Neuron (in vitro differentiated cells): ENCODE results near the gene TRMT112.

ENCODE experiments used
- H2AFZ ChIP-seq: one replicate; pipeline ENCODE4 v1.6.1; 2013; ENCODE audit warnings: low read depth, mild to moderate bottlenecking, inconsistent platforms, low read length, moderate library complexity
- H3K27me3 ChIP-seq: one replicate; pipeline ENCODE4 v1.6.1; 2013; ENCODE audit warnings: low read length; ENCODE audit not compliant: insufficient read depth
- H3K36me3 ChIP-seq: one replicate; pipeline ENCODE4 v1.6.1; 2013; ENCODE audit warnings: low read length; ENCODE audit not compliant: insufficient read depth
- H3K4me1 ChIP-seq: one replicate; pipeline ENCODE4 v1.6.1; 2013; ENCODE audit warnings: low read length; ENCODE audit not compliant: insufficient read depth
- H3K4me3 ChIP-seq: 2 replicates; pipeline ENCODE4 v1.5.1; 2013; ENCODE audit warnings: mild to moderate bottlenecking, low read length, moderate library complexity
- H3K9me3 ChIP-seq: one replicate; pipeline ENCODE4 v1.6.1; 2013; ENCODE audit warnings: low read length

The TRMT112 gene

DNA sequence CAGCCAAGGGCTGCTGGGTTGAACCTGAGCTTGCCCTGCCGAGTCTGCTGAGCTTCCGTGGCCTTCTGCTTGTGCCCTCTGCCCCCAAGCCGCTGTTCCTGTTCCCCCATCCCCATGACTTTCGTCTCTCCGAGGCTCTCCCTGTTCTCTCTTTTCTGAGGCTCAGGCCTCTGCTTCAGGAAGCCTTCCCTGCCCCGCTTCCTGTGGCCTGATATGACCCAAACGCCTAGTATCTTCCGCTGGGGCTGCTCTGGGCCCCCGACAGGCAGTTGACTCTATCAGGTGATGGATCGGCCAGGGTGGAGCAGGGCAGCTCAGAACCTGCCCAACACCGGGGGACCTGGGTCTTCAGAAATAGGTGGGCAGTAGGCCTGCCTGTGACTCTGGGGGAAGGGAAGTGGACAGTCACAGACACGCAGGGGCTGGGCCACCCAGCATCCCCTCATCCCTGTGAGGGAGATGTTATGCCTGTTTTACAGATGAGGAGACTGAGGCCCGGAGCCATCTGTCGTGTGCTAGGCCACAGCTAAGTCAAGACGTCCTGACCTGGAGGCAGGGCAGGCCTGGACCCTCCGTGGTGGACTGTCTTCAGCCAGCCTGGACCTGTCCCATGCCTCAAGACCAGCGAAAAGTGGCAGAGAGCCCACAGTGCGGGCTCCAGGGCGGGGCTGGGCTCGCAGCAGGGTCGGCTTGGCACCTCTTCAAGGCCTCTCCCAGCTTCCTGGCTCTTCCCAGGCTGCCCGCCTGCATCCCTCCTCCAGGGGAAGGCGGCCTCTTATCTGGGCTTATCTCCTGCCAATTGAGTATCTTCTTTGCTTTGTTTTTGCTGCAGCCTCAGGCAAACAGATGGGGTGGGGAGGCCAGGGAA, 49.1 kb downstream of the TRMT112 start:
- H3K4me3 ChIP-seq = peak overlapping the region; percentile 50
- peaks cover 9% of the 10 kb centered on the region for H3K36me3 ChIP-seq
- H2AFZ ChIP-seq = no peak overlapping the region
- peaks cover 23% of the 10 kb centered on the region for H3K4me1 ChIP-seq
- H3K9me3 ChIP-seq = no peaks in the 10 kb centered on the region
- H3K27me3 ChIP-seq = no peaks in the 10 kb centered on the region

- peaks cover 22% of the 10 kb centered on the region for H3K4me1 ChIP-seq
- H3K27me3 ChIP-seq = no peaks in the 10 kb centered on the region
- H3K4me3 ChIP-seq = no peak overlapping the region
- H3K36me3 ChIP-seq = peaks cover 17% of the 10 kb centered on the region
- no peaks in the 10 kb centered on the region for H3K9me3 ChIP-seq
- no peak overlapping the region for H2AFZ ChIP-seq
Observed at GRCh38 chr11:64267207-64267945, 50.0 kb downstream of the TRMT112 start.
